Prostate gland (tissue), 2 donors: ENCODE results near the gene ITSN1.

Experiments used
- CTCF ChIP-seq, 4 experiments: fragments of 200-600 bp in 2 of 4; fragments of 450-650 bp in 2 of 4; sonication (generic) in 2 of 4; IDR thresholded peaks; 1 replicate in 3 of 4; 2 replicates in 1 of 4; pipeline ENCODE4 v1.5.1; 2016 to 2019; ENCODE audit warnings: antibody characterized with exemption in 4 of 4, mild to moderate bottlenecking in 2 of 4, moderate library complexity in 2 of 4
- POLR2A ChIP-seq: fragments of 450-650 bp; IDR thresholded peaks from one replicate; pipeline ENCODE4 v1.6.1; 2016; ENCODE audit warnings: antibody characterized with exemption, mild to moderate bottlenecking
- POLR2AphosphoS5 ChIP-seq: sonication (generic); formaldehyde crosslinking; IDR thresholded peaks from one replicate; pipeline ENCODE4 v1.6.1; 2017; ENCODE audit warnings: antibody characterized with exemption

GRCh38 chr21:33855190-33855589 is 212.9 kb downstream of the ITSN1 start:
- TF ChIP-seq CTCF (IDR thresholded peaks at IDR 0.05): no peak
- no peak for TF ChIP-seq POLR2A
- no peak for TF ChIP-seq POLR2AphosphoS5
